GM19463 (cell line): Measurements from ENCODE around the gene SETBP1.
A peak's percentile ranks its signal among the peaks of the same experiment; 100 is the strongest.

Source experiments
- ATAC-seq: cut with Tn5 transposase; IDR thresholded peaks from one replicate; pipeline ENCODE4 v1.9.1; 2021; ENCODE audit warnings: mild to moderate bottlenecking, moderate library complexity; ENCODE audit not compliant: unreplicated experiment

Gene SETBP1

GRCh38 chr18:44754567-44754966 lies 73.9 kb downstream of the SETBP1 start:
- ATAC-seq = no peak

- peak; percentile 92 for ATAC-seq
These were observed 78.4 kb downstream of the SETBP1 start for GRCh38 chr18:44758861-44759631.

- ATAC-seq = peak; percentile 40
These were observed 79.2 kb downstream of the SETBP1 start for GRCh38 chr18:44759925-44760342.

- no peak for ATAC-seq
These were observed 81.1 kb downstream of the SETBP1 start for GRCh38 chr18:44761812-44762211.

- ATAC-seq = no peak
These were observed 82.6 kb downstream of the SETBP1 start for GRCh38 chr18:44763327-44763726.

GRCh38 chr18:44764863-44765262 lies 84.2 kb downstream of the SETBP1 start:
- ATAC-seq = no peak

- no peak for ATAC-seq
These were observed 84.8 kb downstream of the SETBP1 start for GRCh38 chr18:44765456-44765855.

- ATAC-seq = no peak
These were observed 85.8 kb downstream of the SETBP1 start for GRCh38 chr18:44766450-44766849.

GRCh38 chr18:44767807-44768206 lies 87.1 kb downstream of the SETBP1 start:
- ATAC-seq = no peak

GRCh38 chr18:44770641-44771040 lies 90.0 kb downstream of the SETBP1 start:
- no peak for ATAC-seq

GRCh38 chr18:44771572-44771955 lies 90.9 kb downstream of the SETBP1 start:
- no peak for ATAC-seq

- ATAC-seq = no peak
These were observed 91.5 kb downstream of the SETBP1 start for GRCh38 chr18:44771956-44772917.

GRCh38 chr18:44773640-44774155 lies 93.0 kb downstream of the SETBP1 start:
- no peak for ATAC-seq

GRCh38 chr18:44774191-44774590 lies 93.5 kb downstream of the SETBP1 start:
- no peak for ATAC-seq

GRCh38 chr18:44777457-44778192 lies 96.9 kb downstream of the SETBP1 start:
- ATAC-seq = no peak

GRCh38 chr18:44778788-44779187 lies 98.1 kb downstream of the SETBP1 start:
- no peak for ATAC-seq

GRCh38 chr18:44779753-44780292 lies 99.1 kb downstream of the SETBP1 start:
- no peak for ATAC-seq

- ATAC-seq = no peak
These were observed 101.2 kb downstream of the SETBP1 start for GRCh38 chr18:44781886-44782285.

GRCh38 chr18:44782617-44783016 lies 101.9 kb downstream of the SETBP1 start:
- no peak for ATAC-seq

GRCh38 chr18:44783371-44783770 lies 102.7 kb downstream of the SETBP1 start:
- no peak for ATAC-seq

GRCh38 chr18:44786257-44786656 lies 105.6 kb downstream of the SETBP1 start:
- ATAC-seq = peak; percentile 19
